GM21528 (cell line): Measurements from ENCODE around the gene TBKBP1.
A peak's percentile ranks its signal among the peaks of the same experiment; 100 is the strongest.

Experiments used
- ATAC-seq: cut with Tn5 transposase; IDR thresholded peaks from one replicate; pipeline ENCODE4 v1.9.1; 2021; ENCODE audit warnings: mild to moderate bottlenecking, moderate library complexity; ENCODE audit not compliant: unreplicated experiment, low FRiP score

Gene TBKBP1

GRCh38 chr17:47693731-47694580 lies at the start of gene TBKBP1:
TSS of gene TBKBP1 (plus strand) at chr17:47694161. CDS start at chr17:47696113, 1,952 bp downstream.
- ATAC-seq, result no peak

GRCh38 chr17:47644324-47644723 lies 49.6 kb upstream of the TBKBP1 start:
- no peak for ATAC-seq

GRCh38 chr17:47649153-47649971 lies 44.6 kb upstream of the TBKBP1 start, which contains the start of gene KPNB1:
TSS of gene KPNB1 (plus strand) at chr17:47649919. CDS start at chr17:47650245, 326 bp downstream.
- ATAC-seq, result peak; percentile 85

GRCh38 chr17:47649972-47650524 lies 43.9 kb upstream of the TBKBP1 start:
- peak; percentile 2 for ATAC-seq

- ATAC-seq, result peak; percentile 40
Measured at GRCh38 chr17:47650525-47651522, 43.1 kb upstream of the TBKBP1 start.

GRCh38 chr17:47651704-47652103 lies 42.3 kb upstream of the TBKBP1 start:
- ATAC-seq, result no peak

GRCh38 chr17:47652570-47652969 lies 41.4 kb upstream of the TBKBP1 start:
- no peak for ATAC-seq

- no peak for ATAC-seq
Measured at GRCh38 chr17:47653442-47653841, 40.5 kb upstream of the TBKBP1 start.

- no peak for ATAC-seq
Measured at GRCh38 chr17:47654991-47655390, 39.0 kb upstream of the TBKBP1 start.

- ATAC-seq, result peak; percentile 57
Measured at GRCh38 chr17:47660064-47660492, 33.9 kb upstream of the TBKBP1 start.

- ATAC-seq, result no peak
Measured at GRCh38 chr17:47663912-47664623, 29.9 kb upstream of the TBKBP1 start.

GRCh38 chr17:47664624-47664941 lies 29.4 kb upstream of the TBKBP1 start:
- ATAC-seq, result no peak

GRCh38 chr17:47665655-47666054 lies 28.3 kb upstream of the TBKBP1 start:
- ATAC-seq, result no peak

GRCh38 chr17:47669081-47669480 lies 24.9 kb upstream of the TBKBP1 start:
- ATAC-seq, result no peak

- ATAC-seq, result no peak
Measured at GRCh38 chr17:47670064-47670463, 23.9 kb upstream of the TBKBP1 start.

- no peak for ATAC-seq
Measured at GRCh38 chr17:47674499-47674898, 19.5 kb upstream of the TBKBP1 start.

- no peak for ATAC-seq
Measured at GRCh38 chr17:47675380-47676198, 18.4 kb upstream of the TBKBP1 start.

- ATAC-seq, result no peak
Measured at GRCh38 chr17:47676199-47676472, 17.8 kb upstream of the TBKBP1 start.
